ENCODE results near the gene MAML2. TPM values are rescaled to one million over a fixed set of nuclear protein-coding genes. Genes with fewer than 3 reads are reported as not detected.

MAML2 gene
- total and polyA plus RNA-seq, 9 of the 15 experiments (the other 6 are each of a cell fraction or from before 2014, with no cell fraction given), result 0.79 to 6.8 (median 4.8) TPM

DNA sequence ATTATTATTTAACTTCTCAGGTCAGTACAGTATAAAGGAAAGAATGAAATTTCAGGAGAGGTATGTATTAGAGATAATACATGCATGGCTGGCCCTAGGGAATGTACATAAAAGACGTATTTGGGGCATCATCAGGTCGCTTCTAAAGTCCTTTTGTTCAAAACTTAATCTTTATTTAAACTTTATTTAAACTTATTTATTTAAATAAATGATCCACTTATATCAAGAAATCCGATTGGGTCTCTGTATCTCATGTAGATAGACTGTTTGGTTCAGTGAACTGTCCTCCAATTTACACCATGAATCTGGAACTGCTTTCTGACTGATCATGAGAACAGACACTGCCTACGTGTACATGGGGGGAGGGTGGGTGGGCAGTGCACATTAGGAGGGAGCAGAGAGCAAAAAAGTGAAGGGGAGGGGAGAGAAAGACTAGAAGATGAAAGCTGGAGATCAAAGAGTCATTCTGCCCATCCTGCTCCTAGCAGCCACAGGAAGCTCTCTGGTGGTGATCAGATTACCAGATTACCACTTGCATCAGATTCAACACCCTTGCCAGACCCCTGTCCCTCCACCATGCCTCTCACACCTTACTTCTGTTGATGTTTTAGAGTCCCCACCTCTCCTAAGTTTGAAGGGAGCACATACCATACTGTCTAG, 327.0 kb downstream of the MAML2 start:
- Histone ChIP-seq H3K79me2 (ENCODE audit: control insufficient read depth, insufficient read depth, low read length) (no peaks in the 10 kb centered on the region), H3K4me1 (replicated peaks in 1 of 2; ENCODE audit: control insufficient read depth in 2 of 2, insufficient read depth in 2 of 2, low read length in 2 of 2) (peaks cover 3 to 4% of the 10 kb centered on the region in 2 experiments; a peak in 3 of 5 replicates), H3K9ac (ENCODE audit: insufficient read depth in 1 of 2, low read depth in 2 of 2, low read length in 2 of 2) (no peak overlapping the region), H3K4me2 (ENCODE audit: insufficient read depth, low read length) (no peak overlapping the region), H2AFZ (ENCODE audit: low read depth, low read length) (no peak overlapping the region), H3K36me3 (ENCODE audit: control insufficient read depth, insufficient read depth, low read length) (no peaks in the 10 kb centered on the region), H3K27ac (ENCODE audit: extremely low read depth, low read depth, low read length) (no peak overlapping the region), H3K9me1 (ENCODE audit: control insufficient read depth, insufficient read depth, low read length) (no peaks in the 10 kb centered on the region), H3K27me3 (ENCODE audit: control insufficient read depth in 2 of 2, insufficient read depth in 2 of 2, low read length in 2 of 2) (no peaks in the 10 kb centered on the region), H3K4me3 (no peak overlapping the region), H3K9me3 (replicated peaks; ENCODE audit: control insufficient read depth, insufficient read depth, low read depth, low read length) (no peaks in the 10 kb centered on the region), H4K20me1 (replicated peaks; ENCODE audit: control insufficient read depth, insufficient read depth, low read length) (no peaks in the 10 kb centered on the region)
- FAIRE-seq (no peak), ATAC-seq (peak; percentile 41; the same call in 2 of the 3 replicates), DNase-seq (ENCODE audit: extremely low read depth in 1 of 4, low spot score in 3 of 4) (peak in 1 of 4 experiments; percentile 8)
- no TSS peak for BruUV-seq (replicated peaks)
- ChIA-PET CTCF (ENCODE audit: low intra/inter-chr PET ratio) (no interaction called here), POLR2A (interaction anchor here (0.6 to 1.6 kb wide), 3 partner anchors 7 to 227 kb away, joined by 3 to 4 read pairs (median 4); no protein-coding TSS in a partner anchor)
- WGBS (ENCODE audit: insufficient coverage, low coverage, missing lambda C conversion rate), result 31% methylated on average over 4 of the region's 4 CpGs
- intact Hi-C loops (cut with micrococcal nuclease) (no loop called here), in situ Hi-C loops (cut with MboI) (no loop called here)
- TF ChIP-seq SMARCE1 (IDR thresholded peaks at IDR 0.05) (no peak), TEAD4 (IDR thresholded peaks at IDR 0.05; ENCODE audit: low read length) (no peak), TEAD4 (CRISPR knock-in tag; IDR thresholded peaks at IDR 0.05; ENCODE audit: borderline replicate concordance) (no peak), GATA2 (CRISPR knock-in tag; IDR thresholded peaks at IDR 0.05) (no peak), STAT5B (CRISPR knock-in tag; IDR thresholded peaks at IDR 0.05) (no peak), LEF1 (IDR thresholded peaks at IDR 0.05) (no peak)

GRCh38 chr11:96014217-96014616, 328.8 kb downstream of the MAML2 start:
- no peaks in the 10 kb centered on the region for H3K36me3 ChIP-seq (ENCODE audit: control insufficient read depth, insufficient read depth, low read length)
- no peak overlapping the region for H3K27ac ChIP-seq (ENCODE audit: extremely low read depth, low read depth, low read length)
- ChIA-PET CTCF (ENCODE audit: low intra/inter-chr PET ratio) (no interaction called here), POLR2A (interaction anchor here (1.0 to 1.6 kb wide), 2 partner anchors 9 to 22 kb away, joined by 3 to 4 read pairs; no protein-coding TSS in a partner anchor)
- H3K79me2 ChIP-seq (ENCODE audit: control insufficient read depth, insufficient read depth, low read length), result no peaks in the 10 kb centered on the region
- H3K9me3 ChIP-seq (replicated peaks; ENCODE audit: control insufficient read depth, insufficient read depth, low read depth, low read length), result no peaks in the 10 kb centered on the region
- no peaks in the 10 kb centered on the region for H3K9me1 ChIP-seq (ENCODE audit: control insufficient read depth, insufficient read depth, low read length)
- H3K27me3 ChIP-seq (ENCODE audit: control insufficient read depth in 2 of 2, insufficient read depth in 2 of 2, low read length in 2 of 2), result no peaks in the 10 kb centered on the region
- no peak for ATAC-seq
- no peak overlapping the region for H3K4me2 ChIP-seq (ENCODE audit: insufficient read depth, low read length)
- no peak overlapping the region for H2AFZ ChIP-seq (ENCODE audit: low read depth, low read length)
- BruUV-seq (replicated peaks), result no TSS peak
- H3K4me3 ChIP-seq, result no peak overlapping the region
- no peaks in the 10 kb centered on the region for H4K20me1 ChIP-seq (replicated peaks; ENCODE audit: control insufficient read depth, insufficient read depth, low read length)
- no peak overlapping the region for H3K9ac ChIP-seq (ENCODE audit: insufficient read depth in 1 of 2, low read depth in 2 of 2, low read length in 2 of 2)
- peaks cover 3 to 4% of the 10 kb centered on the region in 2 experiments; a peak in 3 of 5 replicates for H3K4me1 ChIP-seq (replicated peaks in 1 of 2; ENCODE audit: control insufficient read depth in 2 of 2, insufficient read depth in 2 of 2, low read length in 2 of 2)
- DNase-seq (ENCODE audit: extremely low read depth in 1 of 4, low spot score in 3 of 4), result no peak
- intact Hi-C loops (cut with micrococcal nuclease) (no loop called here), in situ Hi-C loops (cut with MboI) (no loop called here)
- 55% methylated on average over 3 of the region's 3 CpGs for WGBS (ENCODE audit: insufficient coverage, low coverage, missing lambda C conversion rate)
- FAIRE-seq, result peak; percentile 49
- TF ChIP-seq ZNF41 (CRISPR knock-in tag; conservative IDR thresholded peaks at IDR 0.05) (no peak), NFIC (IDR thresholded peaks at IDR 0.05) (no peak), TEAD4 (IDR thresholded peaks at IDR 0.05; ENCODE audit: low read length) (no peak), TEAD4 (CRISPR knock-in tag; IDR thresholded peaks at IDR 0.05; ENCODE audit: borderline replicate concordance) (no peak), HMBOX1 (IDR thresholded peaks at IDR 0.05) (0 out of 2 replicates have a peak, but pooled peaks have one; percentile 19), FOSL1 (tag; conservative IDR thresholded peaks at IDR 0.05) (0 out of 2 replicates have a peak, but pooled peaks have one; percentile 14), CHCHD3 (CRISPR knock-in tag; IDR thresholded peaks at IDR 0.05) (no peak)
- TF ChIP-seq, protein P1, sequence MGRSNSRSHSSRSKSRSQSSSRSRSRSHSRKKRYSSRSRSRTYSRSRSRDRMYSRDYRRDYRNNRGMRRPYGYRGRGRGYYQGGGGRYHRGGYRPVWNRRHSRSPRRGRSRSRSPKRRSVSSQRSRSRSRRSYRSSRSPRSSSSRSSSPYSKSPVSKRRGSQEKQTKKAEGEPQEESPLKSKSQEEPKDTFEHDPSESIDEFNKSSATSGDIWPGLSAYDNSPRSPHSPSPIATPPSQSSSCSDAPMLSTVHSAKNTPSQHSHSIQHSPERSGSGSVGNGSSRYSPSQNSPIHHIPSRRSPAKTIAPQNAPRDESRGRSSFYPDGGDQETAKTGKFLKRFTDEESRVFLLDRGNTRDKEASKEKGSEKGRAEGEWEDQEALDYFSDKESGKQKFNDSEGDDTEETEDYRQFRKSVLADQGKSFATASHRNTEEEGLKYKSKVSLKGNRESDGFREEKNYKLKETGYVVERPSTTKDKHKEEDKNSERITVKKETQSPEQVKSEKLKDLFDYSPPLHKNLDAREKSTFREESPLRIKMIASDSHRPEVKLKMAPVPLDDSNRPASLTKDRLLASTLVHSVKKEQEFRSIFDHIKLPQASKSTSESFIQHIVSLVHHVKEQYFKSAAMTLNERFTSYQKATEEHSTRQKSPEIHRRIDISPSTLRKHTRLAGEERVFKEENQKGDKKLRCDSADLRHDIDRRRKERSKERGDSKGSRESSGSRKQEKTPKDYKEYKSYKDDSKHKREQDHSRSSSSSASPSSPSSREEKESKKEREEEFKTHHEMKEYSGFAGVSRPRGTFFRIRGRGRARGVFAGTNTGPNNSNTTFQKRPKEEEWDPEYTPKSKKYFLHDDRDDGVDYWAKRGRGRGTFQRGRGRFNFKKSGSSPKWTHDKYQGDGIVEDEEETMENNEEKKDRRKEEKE (IDR thresholded peaks at IDR 0.05; ENCODE audit: borderline replicate concordance in 1 of 2, control insufficient read depth in 1 of 2, low read depth in 2 of 2, low read length in 1 of 2), result no peak

Data from K562 (cell line).